Measurements from ENCODE around the gene GRIFIN.

The GRIFIN gene

DNA sequence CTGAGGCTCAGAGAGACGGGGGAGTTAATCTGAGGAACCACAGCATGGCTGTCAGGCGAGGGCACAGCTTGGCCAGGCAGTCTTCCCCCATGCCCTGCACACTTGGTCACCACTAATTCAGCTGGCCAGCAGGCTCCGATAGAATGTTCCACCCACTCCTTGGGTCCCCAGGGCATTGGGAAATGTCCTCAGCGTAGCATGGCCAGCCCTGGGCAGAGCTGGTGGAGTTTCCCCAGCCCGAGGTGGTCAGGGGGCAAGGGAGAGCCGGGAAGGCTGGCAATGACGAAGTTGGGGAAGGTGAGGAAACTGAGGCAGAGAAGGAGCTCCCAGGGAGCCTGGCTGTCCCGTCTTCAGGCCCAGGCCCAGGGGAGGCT, 12.1 kb upstream of the GRIFIN start:
- TF ChIP-seq, protein P1, sequence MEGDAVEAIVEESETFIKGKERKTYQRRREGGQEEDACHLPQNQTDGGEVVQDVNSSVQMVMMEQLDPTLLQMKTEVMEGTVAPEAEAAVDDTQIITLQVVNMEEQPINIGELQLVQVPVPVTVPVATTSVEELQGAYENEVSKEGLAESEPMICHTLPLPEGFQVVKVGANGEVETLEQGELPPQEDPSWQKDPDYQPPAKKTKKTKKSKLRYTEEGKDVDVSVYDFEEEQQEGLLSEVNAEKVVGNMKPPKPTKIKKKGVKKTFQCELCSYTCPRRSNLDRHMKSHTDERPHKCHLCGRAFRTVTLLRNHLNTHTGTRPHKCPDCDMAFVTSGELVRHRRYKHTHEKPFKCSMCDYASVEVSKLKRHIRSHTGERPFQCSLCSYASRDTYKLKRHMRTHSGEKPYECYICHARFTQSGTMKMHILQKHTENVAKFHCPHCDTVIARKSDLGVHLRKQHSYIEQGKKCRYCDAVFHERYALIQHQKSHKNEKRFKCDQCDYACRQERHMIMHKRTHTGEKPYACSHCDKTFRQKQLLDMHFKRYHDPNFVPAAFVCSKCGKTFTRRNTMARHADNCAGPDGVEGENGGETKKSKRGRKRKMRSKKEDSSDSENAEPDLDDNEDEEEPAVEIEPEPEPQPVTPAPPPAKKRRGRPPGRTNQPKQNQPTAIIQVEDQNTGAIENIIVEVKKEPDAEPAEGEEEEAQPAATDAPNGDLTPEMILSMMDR (IDR thresholded peaks at IDR 0.05), result no peak
- Histone ChIP-seq H3K9me3 (no peaks in the 10 kb centered on the region), H3K27ac (no peak overlapping the region), H3K4me1 (ENCODE audit: control insufficient read depth in 1 of 2, insufficient read depth in 1 of 2, low read depth in 1 of 2, low read length in 1 of 2) (no peaks in the 10 kb centered on the region), H3K27me3 (peaks cover 12% of the 10 kb centered on the region), H3K4me3 (ENCODE audit: low read depth in 1 of 2, low read length in 1 of 2) (no peak overlapping the region), H3K36me3 (no peaks in the 10 kb centered on the region)

DNA sequence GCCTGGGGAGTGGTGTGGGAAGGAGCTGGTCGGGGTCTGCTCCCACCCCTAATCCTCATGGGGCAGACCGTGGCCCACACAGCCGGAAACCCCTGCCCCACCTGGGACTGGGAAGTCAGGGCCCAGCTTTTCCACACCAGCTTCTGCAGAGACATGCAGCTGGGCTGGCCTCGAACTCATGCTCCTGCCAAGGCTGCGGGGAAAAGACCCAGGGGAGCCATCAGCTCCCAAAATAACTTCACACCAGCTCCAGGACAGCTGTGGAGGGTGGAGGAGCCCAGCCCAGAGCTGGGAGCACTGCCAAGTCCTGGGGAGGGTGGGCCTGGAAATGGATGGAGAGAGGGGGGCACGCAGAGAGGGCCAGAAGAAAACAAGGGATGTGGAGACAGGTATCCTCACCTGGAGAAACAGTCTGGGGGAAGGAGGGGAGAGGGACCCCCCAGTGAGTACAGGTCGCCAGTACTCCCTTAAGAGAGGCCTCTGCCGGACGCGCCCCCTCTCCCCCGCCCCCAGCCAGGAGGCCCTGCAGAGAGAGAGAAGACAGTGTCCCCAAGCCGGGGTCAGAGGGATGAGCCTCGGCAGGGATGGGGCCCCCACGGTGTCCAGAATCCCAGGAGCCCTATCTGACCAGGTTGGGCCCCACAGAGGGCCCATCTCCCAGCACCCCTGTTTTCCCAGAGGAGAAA, 11.5 kb upstream of the GRIFIN start:
- Histone ChIP-seq H3K4me1 (ENCODE audit: control insufficient read depth in 1 of 2, insufficient read depth in 1 of 2, low read depth in 1 of 2, low read length in 1 of 2) (no peaks in the 10 kb centered on the region), H3K4me3 (ENCODE audit: low read depth in 1 of 2, low read length in 1 of 2) (no peak overlapping the region), H3K9me3 (no peaks in the 10 kb centered on the region), H3K27ac (no peak overlapping the region), H3K27me3 (peaks cover 7% of the 10 kb centered on the region), H3K36me3 (no peaks in the 10 kb centered on the region)
- TF ChIP-seq, protein P1 (IDR thresholded peaks at IDR 0.05), result no peak

DNA sequence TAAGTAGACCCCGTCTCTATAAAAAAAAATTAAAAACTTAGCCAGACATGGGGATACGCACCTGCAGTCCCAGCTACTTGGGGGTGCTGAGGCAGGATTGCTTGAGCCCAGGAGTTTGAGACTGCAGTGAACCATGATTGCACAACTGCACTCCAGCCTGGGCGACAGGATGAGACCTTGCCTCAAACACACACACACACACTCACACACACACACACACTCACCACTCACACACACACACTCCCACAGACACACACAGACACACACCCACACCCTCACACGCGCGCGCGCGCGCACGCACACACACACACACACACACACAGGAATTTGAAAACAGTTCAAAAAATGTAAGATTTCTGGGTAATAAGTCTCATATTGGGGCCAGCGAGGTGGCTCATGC, 8.7 kb upstream of the GRIFIN start:
- Histone ChIP-seq H3K27ac (no peak overlapping the region), H3K4me1 (ENCODE audit: control insufficient read depth in 1 of 2, insufficient read depth in 1 of 2, low read depth in 1 of 2, low read length in 1 of 2) (no peaks in the 10 kb centered on the region), H3K27me3 (no peaks in the 10 kb centered on the region), H3K4me3 (ENCODE audit: low read depth in 1 of 2, low read length in 1 of 2) (no peak overlapping the region), H3K9me3 (no peaks in the 10 kb centered on the region), H3K36me3 (no peaks in the 10 kb centered on the region)
- TF ChIP-seq, protein P1 (IDR thresholded peaks at IDR 0.05), result no peak

DNA sequence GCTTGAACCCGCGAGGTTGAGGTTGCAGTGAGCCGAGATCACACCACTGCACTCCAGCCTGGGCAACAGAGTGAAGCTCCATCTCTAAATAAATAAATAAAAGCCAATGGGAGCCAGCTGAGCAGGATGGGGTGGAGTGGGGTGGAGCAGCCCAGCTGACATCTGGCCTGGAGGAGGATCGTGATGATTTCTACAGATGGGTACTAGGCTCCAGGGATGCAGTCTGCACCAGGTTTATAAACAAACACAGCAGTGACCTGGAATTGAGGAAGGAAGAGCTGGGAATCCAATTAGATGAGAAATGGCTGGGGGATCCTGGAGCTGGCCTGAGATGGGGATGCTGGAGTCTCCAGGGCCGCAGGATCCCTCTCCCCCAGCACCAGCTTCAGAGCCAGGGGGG, 7.3 kb upstream of the GRIFIN start:
- H3K9me3 ChIP-seq, result no peaks in the 10 kb centered on the region
- H3K4me3 ChIP-seq (ENCODE audit: low read depth in 1 of 2, low read length in 1 of 2), result no peak overlapping the region
- no peak overlapping the region for H3K27ac ChIP-seq
- H3K27me3 ChIP-seq, result peaks cover 12% of the 10 kb centered on the region
- H3K36me3 ChIP-seq, result no peaks in the 10 kb centered on the region
- TF ChIP-seq, protein P1 (IDR thresholded peaks at IDR 0.05), result no peak
- H3K4me1 ChIP-seq (ENCODE audit: control insufficient read depth in 1 of 2, insufficient read depth in 1 of 2, low read depth in 1 of 2, low read length in 1 of 2), result no peaks in the 10 kb centered on the region

DNA sequence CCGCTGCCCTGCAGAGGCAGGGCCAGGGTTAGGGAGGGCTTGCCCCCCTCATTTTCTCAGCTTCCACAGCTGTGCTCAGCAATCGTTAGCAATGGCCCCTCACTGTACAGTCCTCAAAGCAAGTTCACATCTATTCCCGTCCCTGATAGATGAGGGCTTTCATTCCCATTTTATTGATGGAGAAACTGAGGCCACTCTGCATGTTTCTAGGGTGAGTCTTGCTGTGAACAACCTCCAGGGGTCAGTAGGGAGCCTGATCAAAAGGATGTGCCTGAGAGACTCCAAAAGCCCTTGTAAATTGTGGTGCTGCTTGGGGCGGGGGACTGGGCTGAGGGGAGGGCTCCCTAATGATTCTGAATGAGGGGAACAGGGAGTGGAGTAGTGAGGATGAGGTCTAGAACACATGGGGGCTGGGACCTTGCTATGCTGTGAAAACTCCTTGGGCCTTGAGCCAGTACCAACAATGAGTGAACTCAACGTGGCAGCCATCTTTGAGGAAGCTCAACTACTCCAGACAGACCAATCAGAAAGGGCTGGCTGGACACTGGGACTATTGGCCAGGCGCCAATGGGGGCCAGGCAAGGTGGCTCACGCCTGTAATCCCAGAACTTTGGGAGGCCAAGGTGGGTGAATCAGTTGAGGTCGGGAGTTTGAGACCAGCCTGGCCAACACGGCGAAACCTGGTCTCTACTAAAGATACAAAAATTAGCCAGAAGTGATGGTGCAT, 6.7 kb upstream of the GRIFIN start:
- peaks cover 18% of the 10 kb centered on the region for H3K27me3 ChIP-seq
- H3K4me1 ChIP-seq (ENCODE audit: control insufficient read depth in 1 of 2, insufficient read depth in 1 of 2, low read depth in 1 of 2, low read length in 1 of 2), result no peaks in the 10 kb centered on the region

More for the DNA sequence above, 6.7 kb upstream of the GRIFIN start:
- no peak overlapping the region for H3K27ac ChIP-seq
- H3K4me3 ChIP-seq (ENCODE audit: low read depth in 1 of 2, low read length in 1 of 2), result no peak overlapping the region
- TF ChIP-seq, protein P1 (IDR thresholded peaks at IDR 0.05), result no peak
- no peaks in the 10 kb centered on the region for H3K9me3 ChIP-seq
- H3K36me3 ChIP-seq, result no peaks in the 10 kb centered on the region

All from neutrophil (primary cell).